A549 treated with AZD2906 at 1 μM for 4 hours (cell line): ENCODE results near the gene UBXN11. TPM values are rescaled to one million over a fixed set of nuclear protein-coding genes. Genes with fewer than 3 reads are reported as not detected.

ENCODE experiments used
- total RNA-seq: library from RNA; stranded (reverse); fragments of 200-300 nt; extraction: Qiagen RNA extraction; gene quantifications from 5 replicates; pipeline ENCODE4 v1.2.3, GENCODE V29; 2022

The UBXN11 gene, protein sequence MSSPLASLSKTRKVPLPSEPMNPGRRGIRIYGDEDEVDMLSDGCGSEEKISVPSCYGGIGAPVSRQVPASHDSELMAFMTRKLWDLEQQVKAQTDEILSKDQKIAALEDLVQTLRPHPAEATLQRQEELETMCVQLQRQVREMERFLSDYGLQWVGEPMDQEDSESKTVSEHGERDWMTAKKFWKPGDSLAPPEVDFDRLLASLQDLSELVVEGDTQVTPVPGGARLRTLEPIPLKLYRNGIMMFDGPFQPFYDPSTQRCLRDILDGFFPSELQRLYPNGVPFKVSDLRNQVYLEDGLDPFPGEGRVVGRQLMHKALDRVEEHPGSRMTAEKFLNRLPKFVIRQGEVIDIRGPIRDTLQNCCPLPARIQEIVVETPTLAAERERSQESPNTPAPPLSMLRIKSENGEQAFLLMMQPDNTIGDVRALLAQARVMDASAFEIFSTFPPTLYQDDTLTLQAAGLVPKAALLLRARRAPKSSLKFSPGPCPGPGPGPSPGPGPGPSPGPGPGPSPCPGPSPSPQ
- total RNA-seq = 11.1 to 16.2 TPM (median 14.7 TPM) in 5 replicates

DNA sequence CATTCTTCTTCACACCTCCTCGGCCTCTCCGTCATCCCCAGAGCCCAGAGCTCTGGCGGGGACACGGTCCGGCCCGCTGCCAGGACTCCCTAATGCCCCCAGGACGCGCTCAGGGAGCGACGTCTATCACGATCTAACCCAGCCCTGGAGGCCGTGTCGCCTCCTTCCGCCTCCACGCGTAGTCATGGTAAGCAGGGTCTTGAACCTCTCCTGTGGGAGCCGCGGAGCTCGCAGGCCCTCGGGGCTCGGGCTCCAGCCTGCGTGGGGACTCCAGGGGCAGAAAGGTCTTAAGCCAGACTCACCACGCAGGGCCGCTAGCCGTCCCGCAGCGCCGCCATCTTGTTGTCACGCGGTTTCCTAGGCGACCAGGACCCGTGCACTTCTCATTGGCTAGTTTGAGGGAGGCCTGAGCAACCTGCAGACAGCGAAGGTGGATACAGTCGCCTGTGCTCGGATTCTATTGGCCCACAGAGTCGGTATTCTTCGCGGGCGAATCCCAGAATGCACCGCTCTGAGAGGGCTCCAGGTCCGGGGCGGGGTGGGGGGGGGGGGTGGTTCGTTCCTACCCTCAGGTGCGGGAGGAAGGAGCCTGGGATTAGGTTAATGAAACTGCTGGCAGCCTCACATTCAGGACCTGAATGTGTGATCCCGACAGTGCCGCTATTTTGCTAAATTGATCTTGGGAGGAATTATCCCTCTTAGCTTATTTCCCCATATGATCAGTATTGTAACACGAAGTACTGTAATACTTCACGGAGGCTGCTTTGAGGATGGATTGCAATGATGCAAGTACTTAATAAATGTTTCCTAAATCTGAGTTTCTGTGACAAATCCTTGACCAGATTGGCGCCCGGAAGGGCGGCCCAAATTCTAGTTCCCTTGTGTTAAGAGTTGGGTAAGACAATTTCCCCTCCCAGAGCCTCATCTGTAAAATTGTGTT lies at the start of gene UBXN11:
Gene UBXN11 (minus strand): TSS at position 347 of the 940 bp plus-strand sequence. CDS start 3,753 bp downstream, outside the sequence.

DNA sequence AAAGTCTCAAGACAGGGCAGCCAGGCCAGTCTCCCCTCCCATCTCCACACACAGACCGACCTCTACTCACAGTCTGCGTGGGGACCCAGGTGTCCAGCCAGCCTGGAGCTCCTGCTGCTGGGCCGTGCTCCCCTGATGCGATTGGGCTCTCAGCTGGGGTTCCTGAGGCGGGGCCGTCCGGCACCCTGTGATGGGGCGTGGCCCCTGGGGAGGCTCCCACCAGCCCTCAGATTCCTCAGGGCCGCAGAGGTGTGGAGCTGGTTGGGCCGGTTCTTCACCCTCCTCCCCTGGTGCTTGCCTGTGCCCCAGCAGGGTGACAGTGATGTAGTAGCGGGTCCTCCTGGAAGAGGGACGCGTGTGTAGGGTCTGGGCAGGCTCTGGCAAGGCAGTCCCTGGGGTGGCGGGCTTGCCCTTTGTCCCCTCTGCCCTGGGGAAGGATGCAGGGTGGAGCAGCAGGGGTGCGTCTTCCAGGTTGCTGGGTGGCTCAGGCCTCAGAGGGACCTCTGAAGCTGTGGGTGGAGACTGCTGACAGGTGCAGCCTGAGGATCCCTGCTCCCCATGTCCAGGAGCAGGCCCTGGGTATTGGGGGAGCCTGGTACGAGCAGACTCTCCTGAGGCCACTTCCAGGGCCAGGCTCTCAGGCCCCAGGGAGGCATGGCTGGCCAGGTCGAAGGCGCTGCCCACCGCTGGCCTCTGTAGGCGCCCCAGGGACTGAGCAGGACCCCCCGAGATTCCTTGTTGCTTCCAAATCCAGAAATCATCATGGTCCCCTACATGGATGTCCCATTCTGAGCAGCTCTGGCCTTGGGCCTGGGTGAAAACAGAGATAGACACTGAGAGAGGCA lies 47.8 kb upstream of the UBXN11 start, which contains the start of gene CRYBG2:
Gene CRYBG2 (minus strand): TSS at position 155 of the 845 bp plus-strand sequence. CDS start 7,473 bp downstream, outside the sequence.

DNA sequence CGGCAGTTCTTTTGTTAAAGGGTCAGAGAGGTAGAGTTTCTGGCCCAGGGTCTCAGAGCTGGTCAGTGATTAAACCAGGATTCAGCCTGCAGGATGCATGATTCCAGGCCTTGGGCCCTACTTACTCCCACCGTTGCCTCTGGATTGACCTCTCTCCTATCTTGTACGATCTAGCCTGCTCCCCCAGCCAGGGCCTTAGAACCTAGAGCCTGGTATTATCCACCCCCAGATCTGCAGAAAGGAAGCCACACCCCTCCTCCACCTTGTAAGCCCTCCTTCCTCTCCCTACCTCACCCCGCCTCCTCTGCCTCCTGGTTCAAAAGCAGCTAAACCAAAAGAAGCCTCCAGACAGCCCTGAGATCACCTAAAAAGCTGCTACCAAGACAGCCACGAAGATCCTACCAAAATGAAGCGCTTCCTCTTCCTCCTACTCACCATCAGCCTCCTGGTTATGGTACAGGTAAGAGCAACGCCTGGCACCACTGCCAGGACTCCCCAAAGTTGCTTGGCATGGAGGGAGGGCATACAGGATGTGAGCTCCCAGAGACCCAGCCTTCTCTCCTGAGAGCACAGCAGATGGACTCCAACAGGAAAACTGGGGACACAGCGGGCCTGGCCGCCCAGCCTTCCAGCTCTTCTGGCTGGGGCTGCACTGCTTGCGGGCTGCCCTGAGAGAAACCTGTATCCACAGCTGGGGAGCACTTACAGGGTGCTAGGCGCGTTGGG lies 11.3 kb upstream of the UBXN11 start, which contains the start of gene CD52:
Gene CD52 (plus strand): TSS at position 347 of the 726 bp plus-strand sequence. CDS start 60 bp downstream, at position 407.

DNA sequence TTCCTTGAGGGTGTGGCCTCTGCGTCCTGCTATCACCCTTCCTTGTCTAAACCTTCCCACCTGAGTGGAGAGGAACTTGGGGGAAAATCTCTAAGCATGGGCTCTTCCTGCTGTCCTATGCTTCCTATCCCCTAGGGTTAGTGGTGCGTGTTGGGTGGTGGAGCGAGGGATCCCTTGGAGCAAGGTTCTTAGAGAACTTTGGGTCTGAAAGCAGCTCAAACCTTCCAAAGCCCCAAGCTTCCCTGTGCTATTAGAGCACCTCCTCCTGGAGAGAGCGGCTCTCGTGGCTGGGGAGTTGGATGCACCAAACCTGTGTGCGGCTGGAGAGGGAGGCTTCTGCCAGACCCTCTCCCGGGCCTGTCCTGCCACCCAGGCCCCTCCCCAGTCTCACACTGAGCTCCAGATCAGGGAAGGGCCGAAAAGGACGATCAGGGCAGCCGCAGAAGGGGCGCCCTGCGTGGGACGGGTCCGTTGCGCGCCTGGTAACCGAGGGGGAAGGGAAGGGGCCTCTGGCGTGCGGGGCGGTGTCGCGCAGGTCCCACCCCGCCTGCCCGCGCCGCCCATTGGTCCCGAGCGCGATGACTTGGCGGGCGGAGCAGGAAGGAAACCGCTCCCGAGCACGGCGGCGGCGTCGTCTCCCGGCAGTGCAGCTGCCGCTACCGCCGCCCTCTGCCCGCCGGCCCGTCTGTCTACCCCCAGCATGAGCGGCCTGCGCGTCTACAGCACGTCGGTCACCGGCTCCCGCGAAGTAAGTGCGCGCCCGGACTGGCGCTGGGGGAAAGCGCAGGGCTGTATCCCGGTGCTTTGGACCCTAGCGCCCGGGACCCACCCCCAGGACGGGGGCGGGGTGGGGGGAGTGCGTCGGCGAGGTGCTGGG lies 26.7 kb downstream of the UBXN11 start, which contains the start of gene SH3BGRL3:
Gene SH3BGRL3 (plus strand): TSS at position 631 of the 877 bp plus-strand sequence. CDS start 70 bp downstream, at position 701.

DNA sequence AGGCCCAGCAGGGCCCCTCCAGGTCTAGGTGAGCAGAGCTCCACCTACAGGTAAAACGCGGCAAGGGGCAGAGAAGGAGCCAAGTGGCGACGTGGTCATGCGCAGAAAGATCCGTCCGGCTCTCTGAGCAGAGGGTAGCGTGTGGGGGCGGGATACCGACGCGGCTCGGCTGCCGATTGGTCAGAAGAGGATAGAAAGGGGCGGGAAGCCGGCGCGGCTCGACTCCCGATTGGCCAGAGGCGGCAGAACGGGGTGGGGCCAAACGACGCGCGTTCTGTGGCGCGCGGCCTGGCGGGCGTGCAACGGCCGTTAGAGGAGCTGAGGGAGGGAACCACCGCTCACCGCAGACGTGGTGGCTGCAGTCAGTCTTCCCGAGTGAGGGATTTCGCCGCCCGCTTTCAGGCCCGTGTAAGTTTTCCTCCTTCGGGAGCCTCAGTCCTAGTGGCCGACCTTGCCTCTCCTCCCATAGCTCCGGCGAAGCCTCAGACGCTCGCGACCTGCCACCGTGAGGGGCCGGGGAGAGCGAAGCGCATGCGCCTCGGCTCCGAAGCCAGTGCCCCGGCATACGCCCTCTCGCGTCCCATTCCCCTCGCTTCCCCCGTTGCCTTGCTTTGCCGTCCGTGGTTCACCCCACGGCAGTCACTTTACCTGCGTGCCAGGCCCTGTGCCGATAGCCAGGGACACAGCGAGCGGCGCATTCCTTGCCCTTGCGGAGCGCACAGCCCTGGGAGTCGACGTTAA lies 72.4 kb downstream of the UBXN11 start, which contains the start of gene CEP85:
Gene CEP85 (plus strand): TSS at position 298 of the 741 bp plus-strand sequence. CDS start 5,584 bp downstream, outside the sequence.

Other genes with a start within 250 kb of the UBXN11 start
- 1.8 to 2.9 TPM (median 2.3 TPM) in 5 replicates for gene TRIM63, start 239.0 kb downstream of the UBXN11 start, total RNA-seq
- 1.7 to 2.4 TPM (median 1.9 TPM) in 5 replicates for gene PDIK1L, start 194.8 kb downstream of the UBXN11 start, total RNA-seq
- gene FAM110D, start 147.6 kb downstream of the UBXN11 start, total RNA-seq = 0.03 to 0.07 TPM (median 0.03 TPM) in 3 of 5 replicates, not detected in the others
- not detected in 5 replicates for gene C1orf232, start 137.7 kb downstream of the UBXN11 start, total RNA-seq
- 51.7 to 70.4 TPM (median 65.4 TPM) in 5 replicates for gene ZNF593, start 136.7 kb downstream of the UBXN11 start, total RNA-seq
- gene ZNF593OS, start 134.8 kb downstream of the UBXN11 start, total RNA-seq = 0.18 to 0.28 TPM in 2 of 5 replicates, not detected in the others
- gene CNKSR1, start 129.1 kb downstream of the UBXN11 start, total RNA-seq = 0.04 to 0.39 TPM (median 0.31 TPM) in 5 replicates
- not detected in 5 replicates for gene CATSPER4, start 116.0 kb downstream of the UBXN11 start, total RNA-seq
- gene CEP85, start 72.4 kb downstream of the UBXN11 start, total RNA-seq = 10.9 to 13.1 TPM (median 12.7 TPM) in 5 replicates
- 108 to 151 TPM (median 140 TPM) in 5 replicates for gene SH3BGRL3, start 26.6 kb downstream of the UBXN11 start, total RNA-seq
- gene CD52, start 11.3 kb upstream of the UBXN11 start, total RNA-seq = not detected in 5 replicates
- gene CRYBG2, start 47.5 kb upstream of the UBXN11 start, total RNA-seq = 1.4 to 2.7 TPM (median 1.6 TPM) in 5 replicates
- gene ZNF683, start 66.1 kb upstream of the UBXN11 start, total RNA-seq = not detected in 5 replicates
- gene LIN28A, start 104.2 kb upstream of the UBXN11 start, total RNA-seq = 0.02 TPM in 1 of 5 replicates, not detected in the others
- 21.9 to 29.9 TPM (median 22.2 TPM) in 5 replicates for gene DHDDS, start 125.7 kb upstream of the UBXN11 start, total RNA-seq
- gene HMGN2, start 165.8 kb upstream of the UBXN11 start, total RNA-seq = 315 to 393 TPM (median 327 TPM) in 5 replicates
- gene RPS6KA1, start 223.1 kb upstream of the UBXN11 start, total RNA-seq = 13.9 to 17.0 TPM (median 16.5 TPM) in 5 replicates